MG63 (cell line): ENCODE results near the gene MAPT. TPM values are rescaled to one million over a fixed set of nuclear protein-coding genes. Genes with fewer than 3 reads are reported as not detected.
"Not testable (repeated sequence)": the region's sequence is repeated elsewhere in the genome, so short reads cannot be mapped to it uniquely, and the experiment has no call there.

ENCODE experiments used
- DNase-seq: peaks from one replicate; pipeline ENCODE4 v3.0.0-alpha.2; 2020
- H3K27me3 ChIP-seq: fragments of 250-450 bp; sonication (Bioruptor Pico); 2 replicates; pipeline ENCODE4 v1.5.1; 2020; ENCODE audit warnings: mild to moderate bottlenecking, moderate library complexity
- H3K36me3 ChIP-seq: fragments of 250-450 bp; sonication (Bioruptor Pico); 2 replicates; pipeline ENCODE4 v1.5.1; 2020; ENCODE audit warnings: mild to moderate bottlenecking, moderate library complexity
- H3K4me3 ChIP-seq: fragments of 250-450 bp; sonication (Bioruptor Pico); 2 replicates; pipeline ENCODE4 v1.5.1; 2020; ENCODE audit warnings: mild to moderate bottlenecking, moderate library complexity
- H3K9me3 ChIP-seq: fragments of 250-450 bp; sonication (Bioruptor Pico); 2 replicates; pipeline ENCODE4 v1.5.1; 2020; ENCODE audit warnings: mild to moderate bottlenecking, moderate library complexity
- total RNA-seq: library from RNA; depleted of rRNA; stranded (reverse); fragments of >200 nt; shearing (Covaris generic); gene quantifications from 2 replicates; pipeline ENCODE4 v1.2.3, GENCODE V29; 2014; ENCODE audit warnings: low replicate concordance

Gene MAPT
- total RNA-seq, 1 experiment from 2014 or later, result 0.43 TPM

- no peak overlapping the region for H3K4me3 ChIP-seq
- H3K9me3 ChIP-seq, result no peaks in the 10 kb centered on the region
- H3K36me3 ChIP-seq, result no peaks in the 10 kb centered on the region
- no peak for DNase-seq
- no peaks in the 10 kb centered on the region for H3K27me3 ChIP-seq
These were observed 101.4 kb downstream of the MAPT start for GRCh38 chr17:45995627-45996270.

GRCh38 chr17:45996282-45996937, 102.1 kb downstream of the MAPT start:
- DNase-seq, result no peak
- Histone ChIP-seq H3K4me3 (no peak overlapping the region), H3K9me3 (no peaks in the 10 kb centered on the region), H3K27me3 (no peaks in the 10 kb centered on the region), H3K36me3 (no peaks in the 10 kb centered on the region)

GRCh38 chr17:45997166-45997565, 102.8 kb downstream of the MAPT start:
- H3K4me3 ChIP-seq, result no peak overlapping the region

DNA sequence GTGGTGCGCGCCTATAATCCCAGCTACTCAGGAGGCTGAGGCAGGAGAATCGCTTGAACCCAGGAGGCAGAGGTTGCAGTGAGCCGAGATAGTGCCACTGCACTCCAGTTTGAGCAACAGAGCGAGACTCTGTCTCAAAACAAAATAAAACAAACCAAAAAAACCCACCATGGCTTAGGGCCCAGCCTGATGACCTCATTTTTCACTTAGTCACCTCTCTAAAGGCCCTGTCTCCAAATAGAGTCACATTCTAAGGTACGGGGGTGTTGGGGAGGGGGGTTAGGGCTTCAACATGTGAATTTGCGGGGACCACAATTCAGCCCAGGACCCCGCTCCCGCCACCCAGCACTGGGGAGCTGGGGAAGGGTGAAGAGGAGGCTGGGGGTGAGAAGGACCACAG, 103.3 kb downstream of the MAPT start:
- no peaks in the 10 kb centered on the region for H3K27me3 ChIP-seq
- no peaks in the 10 kb centered on the region for H3K36me3 ChIP-seq
- peak; percentile 43 for DNase-seq
- H3K4me3 ChIP-seq, result no peak overlapping the region
- H3K9me3 ChIP-seq, result no peaks in the 10 kb centered on the region

More at GRCh38 chr17:45997166-45997565, 102.8 kb downstream of the MAPT start:
- Histone ChIP-seq H3K9me3 (no peaks in the 10 kb centered on the region), H3K36me3 (no peaks in the 10 kb centered on the region), H3K27me3 (no peaks in the 10 kb centered on the region)
- DNase-seq, result no peak

DNA sequence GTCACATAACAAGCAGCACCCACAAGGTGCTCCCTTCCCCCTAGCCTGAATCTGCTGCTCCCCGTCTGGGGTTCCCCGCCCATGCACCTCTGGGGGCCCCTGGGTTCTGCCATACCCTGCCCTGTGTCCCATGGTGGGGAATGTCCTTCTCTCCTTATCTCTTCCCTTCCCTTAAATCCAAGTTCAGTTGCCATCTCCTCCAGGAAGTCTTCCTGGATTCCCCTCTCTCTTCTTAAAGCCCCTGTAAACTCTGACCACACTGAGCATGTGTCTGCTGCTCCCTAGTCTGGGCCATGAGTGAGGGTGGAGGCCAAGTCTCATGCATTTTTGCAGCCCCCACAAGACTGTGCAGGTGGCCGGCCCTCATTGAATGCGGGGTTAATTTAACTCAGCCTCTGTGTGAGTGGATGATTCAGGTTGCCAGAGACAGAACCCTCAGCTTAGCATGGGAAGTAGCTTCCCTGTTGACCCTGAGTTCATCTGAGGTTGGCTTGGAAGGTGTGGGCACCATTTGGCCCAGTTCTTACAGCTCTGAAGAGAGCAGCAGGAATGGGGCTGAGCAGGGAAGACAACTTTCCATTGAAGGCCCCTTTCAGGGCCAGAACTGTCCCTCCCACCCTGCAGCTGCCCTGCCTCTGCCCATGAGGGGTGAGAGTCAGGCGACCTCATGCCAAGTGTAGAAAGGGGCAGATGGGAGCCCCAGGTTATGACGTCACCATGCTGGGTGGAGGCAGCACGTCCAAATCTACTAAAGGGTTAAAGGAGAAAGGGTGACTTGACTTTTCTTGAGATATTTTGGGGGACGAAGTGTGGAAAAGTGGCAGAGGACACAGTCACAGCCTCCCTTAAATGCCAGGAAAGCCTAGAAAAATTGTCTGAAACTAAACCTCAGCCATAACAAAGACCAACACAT, 104.9 kb downstream of the MAPT start, which contains the start of gene STH:
STH (plus strand) TSS at position 264 of the 913 bp plus-strand sequence; CDS start at position 294, 30 bp downstream.
- Histone ChIP-seq H3K9me3 (no peaks in the 10 kb centered on the region), H3K36me3 (no peaks in the 10 kb centered on the region), H3K27me3 (no peaks in the 10 kb centered on the region), H3K4me3 (no peak within 1 kb of the TSS)
- DNase-seq, result no peak

GRCh38 chr17:45999900-46000290, 105.5 kb downstream of the MAPT start:
- Histone ChIP-seq H3K4me3 (no peak overlapping the region), H3K36me3 (no peaks in the 10 kb centered on the region), H3K9me3 (no peaks in the 10 kb centered on the region), H3K27me3 (no peaks in the 10 kb centered on the region)
- no peak for DNase-seq

DNA sequence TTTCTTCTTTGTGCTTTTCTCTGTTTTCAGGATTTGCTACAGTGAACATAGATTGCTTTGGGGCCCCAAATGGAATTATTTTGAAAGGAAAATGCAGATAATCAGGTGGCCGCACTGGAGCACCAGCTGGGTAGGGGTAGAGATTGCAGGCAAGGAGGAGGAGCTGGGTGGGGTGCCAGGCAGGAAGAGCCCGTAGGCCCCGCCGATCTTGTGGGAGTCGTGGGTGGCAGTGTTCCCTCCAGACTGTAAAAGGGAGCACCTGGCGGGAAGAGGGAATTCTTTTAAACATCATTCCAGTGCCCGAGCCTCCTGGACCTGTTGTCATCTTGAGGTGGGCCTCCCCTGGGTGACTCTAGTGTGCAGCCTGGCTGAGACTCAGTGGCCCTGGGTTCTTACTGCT, 105.9 kb downstream of the MAPT start:
- DNase-seq, result no peak
- Histone ChIP-seq H3K4me3 (no peak overlapping the region), H3K27me3 (no peaks in the 10 kb centered on the region), H3K36me3 (no peaks in the 10 kb centered on the region), H3K9me3 (no peaks in the 10 kb centered on the region)

DNA sequence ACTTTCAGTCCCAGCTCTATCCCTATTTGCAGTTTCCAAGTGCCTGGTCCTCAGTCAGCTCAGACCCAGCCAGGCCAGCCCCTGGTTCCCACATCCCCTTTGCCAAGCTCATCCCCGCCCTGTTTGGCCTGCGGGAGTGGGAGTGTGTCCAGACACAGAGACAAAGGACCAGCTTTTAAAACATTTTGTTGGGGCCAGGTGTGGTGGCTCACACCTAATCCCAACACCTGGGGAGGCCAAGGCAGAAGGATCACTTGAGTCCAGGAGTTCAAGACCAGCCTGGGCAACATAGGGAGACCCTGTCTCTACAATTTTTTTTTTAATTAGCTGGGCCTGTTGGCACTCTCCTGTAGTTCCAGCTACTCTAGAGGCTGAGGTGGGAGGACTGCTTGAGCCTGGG, 106.4 kb downstream of the MAPT start:
- Histone ChIP-seq H3K4me3 (no peak overlapping the region), H3K9me3 (no peaks in the 10 kb centered on the region), H3K36me3 (no peaks in the 10 kb centered on the region), H3K27me3 (no peaks in the 10 kb centered on the region)
- no peak for DNase-seq

- DNase-seq, result no peak
- no peaks in the 10 kb centered on the region for H3K27me3 ChIP-seq
- H3K36me3 ChIP-seq, result no peaks in the 10 kb centered on the region
- no peak overlapping the region for H3K4me3 ChIP-seq
- no peaks in the 10 kb centered on the region for H3K9me3 ChIP-seq
These were observed 107.3 kb downstream of the MAPT start for GRCh38 chr17:46001390-46002310.

DNA sequence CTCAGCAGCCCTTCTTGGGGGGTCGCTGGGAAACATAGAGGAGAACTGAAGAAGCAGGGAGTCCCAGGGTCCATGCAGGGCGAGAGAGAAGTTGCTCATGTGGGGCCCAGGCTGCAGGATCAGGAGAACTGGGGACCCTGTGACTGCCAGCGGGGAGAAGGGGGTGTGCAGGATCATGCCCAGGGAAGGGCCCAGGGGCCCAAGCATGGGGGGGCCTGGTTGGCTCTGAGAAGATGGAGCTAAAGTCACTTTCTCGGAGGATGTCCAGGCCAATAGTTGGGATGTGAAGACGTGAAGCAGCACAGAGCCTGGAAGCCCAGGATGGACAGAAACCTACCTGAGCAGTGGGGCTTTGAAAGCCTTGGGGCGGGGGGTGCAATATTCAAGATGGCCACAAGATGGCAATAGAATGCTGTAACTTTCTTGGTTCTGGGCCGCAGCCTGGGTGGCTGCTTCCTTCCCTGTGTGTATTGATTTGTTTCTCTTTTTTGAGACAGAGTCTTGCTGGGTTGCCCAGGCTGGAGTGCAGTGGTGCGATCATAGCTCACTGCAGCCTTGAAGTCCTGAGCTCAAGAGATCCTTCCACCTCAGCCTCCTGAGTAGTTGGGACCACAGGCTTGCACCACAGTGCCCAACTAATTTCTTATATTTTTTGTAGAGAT, 108.1 kb downstream of the MAPT start:
- H3K9me3 ChIP-seq, result no peaks in the 10 kb centered on the region
- no peaks in the 10 kb centered on the region for H3K27me3 ChIP-seq
- peak; percentile 40 for DNase-seq
- no peaks in the 10 kb centered on the region for H3K36me3 ChIP-seq
- no peak overlapping the region for H3K4me3 ChIP-seq

DNA sequence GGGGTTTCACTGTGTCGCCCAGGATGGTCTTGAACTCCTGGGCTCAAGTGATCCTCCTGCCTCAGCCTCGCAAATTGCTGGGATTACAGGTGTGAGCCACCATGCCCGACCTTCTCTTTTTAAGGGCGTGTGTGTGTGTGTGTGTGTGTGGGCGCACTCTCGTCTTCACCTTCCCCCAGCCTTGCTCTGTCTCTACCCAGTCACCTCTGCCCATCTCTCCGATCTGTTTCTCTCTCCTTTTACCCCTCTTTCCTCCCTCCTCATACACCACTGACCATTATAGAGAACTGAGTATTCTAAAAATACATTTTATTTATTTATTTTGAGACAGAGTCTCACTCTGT, 108.6 kb downstream of the MAPT start:
- DNase-seq, result no peak
- Histone ChIP-seq H3K9me3 (no peaks in the 10 kb centered on the region), H3K4me3 (no peak overlapping the region), H3K27me3 (no peaks in the 10 kb centered on the region), H3K36me3 (no peaks in the 10 kb centered on the region)

GRCh38 chr17:46003907-46004748, 109.8 kb downstream of the MAPT start:
- peak; percentile 41 for DNase-seq
- Histone ChIP-seq H3K4me3 (no peak overlapping the region), H3K36me3 (no peaks in the 10 kb centered on the region), H3K27me3 (no peaks in the 10 kb centered on the region), H3K9me3 (no peaks in the 10 kb centered on the region)

DNA sequence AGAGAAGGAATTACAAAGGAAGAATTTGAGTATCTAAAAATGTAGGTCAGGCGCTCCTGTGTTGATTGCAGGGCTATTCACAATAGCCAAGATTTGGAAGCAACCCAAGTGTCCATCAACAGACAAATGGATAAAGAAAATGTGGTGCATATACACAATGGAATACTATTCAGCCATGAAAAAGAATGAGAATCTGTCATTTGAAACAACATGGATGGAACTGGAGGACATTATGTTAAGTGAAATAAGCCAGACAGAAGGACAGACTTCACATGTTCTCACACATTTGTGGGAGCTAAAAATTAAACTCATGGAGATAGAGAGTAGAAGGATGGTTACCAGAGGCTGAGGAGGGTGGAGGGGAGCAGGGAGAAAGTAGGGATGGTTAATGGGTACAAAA, 111.7 kb downstream of the MAPT start:
- not testable (repeated sequence) for H3K27me3 ChIP-seq, H3K9me3 ChIP-seq, DNase-seq, H3K4me3 ChIP-seq, H3K36me3 ChIP-seq

DNA sequence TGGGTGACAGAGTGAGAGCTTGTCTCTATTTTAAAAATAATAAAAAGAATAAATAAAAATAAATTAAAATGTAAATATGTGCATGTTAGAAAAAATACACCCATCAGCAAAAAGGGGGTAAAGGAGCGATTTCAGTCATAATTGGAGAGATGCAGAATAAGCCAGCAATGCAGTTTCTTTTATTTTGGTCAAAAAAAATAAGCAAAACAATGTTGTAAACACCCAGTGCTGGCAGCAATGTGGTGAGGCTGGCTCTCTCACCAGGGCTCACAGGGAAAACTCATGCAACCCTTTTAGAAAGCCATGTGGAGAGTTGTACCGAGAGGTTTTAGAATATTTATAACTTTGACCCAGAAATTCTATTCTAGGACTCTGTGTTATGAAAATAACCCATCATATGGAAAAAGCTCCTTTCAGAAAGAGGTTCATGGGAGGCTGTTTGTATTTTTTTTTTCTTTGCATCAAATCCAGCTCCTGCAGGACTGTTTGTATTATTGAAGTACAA, 113.2 kb downstream of the MAPT start:
- no peak for DNase-seq
- Histone ChIP-seq H3K4me3 (no peak overlapping the region), H3K36me3 (no peaks in the 10 kb centered on the region), H3K9me3 (no peaks in the 10 kb centered on the region), H3K27me3 (no peaks in the 10 kb centered on the region)

DNA sequence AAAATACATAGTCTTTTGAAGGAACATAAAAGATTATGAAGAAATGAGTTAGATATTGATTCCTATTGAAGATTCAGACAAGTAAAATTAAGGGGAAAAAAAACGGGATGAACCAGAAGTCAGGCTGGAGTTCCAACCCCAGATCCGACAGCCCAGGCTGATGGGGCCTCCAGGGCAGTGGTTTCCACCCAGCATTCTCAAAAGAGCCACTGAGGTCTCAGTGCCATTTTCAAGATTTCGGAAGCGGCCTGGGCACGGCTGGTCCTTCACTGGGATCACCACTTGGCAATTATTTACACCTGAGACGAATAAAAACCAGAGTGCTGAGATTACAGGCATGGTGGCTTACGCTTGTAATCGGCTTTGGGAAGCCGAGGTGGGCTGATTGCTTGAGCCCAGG, 114.2 kb downstream of the MAPT start:
- Histone ChIP-seq H3K36me3 (no peaks in the 10 kb centered on the region), H3K9me3 (no peaks in the 10 kb centered on the region), H3K4me3 (no peak overlapping the region), H3K27me3 (no peaks in the 10 kb centered on the region)
- no peak for DNase-seq
